Measurements from ENCODE around the gene DDX6.

DDX6 gene

DNA sequence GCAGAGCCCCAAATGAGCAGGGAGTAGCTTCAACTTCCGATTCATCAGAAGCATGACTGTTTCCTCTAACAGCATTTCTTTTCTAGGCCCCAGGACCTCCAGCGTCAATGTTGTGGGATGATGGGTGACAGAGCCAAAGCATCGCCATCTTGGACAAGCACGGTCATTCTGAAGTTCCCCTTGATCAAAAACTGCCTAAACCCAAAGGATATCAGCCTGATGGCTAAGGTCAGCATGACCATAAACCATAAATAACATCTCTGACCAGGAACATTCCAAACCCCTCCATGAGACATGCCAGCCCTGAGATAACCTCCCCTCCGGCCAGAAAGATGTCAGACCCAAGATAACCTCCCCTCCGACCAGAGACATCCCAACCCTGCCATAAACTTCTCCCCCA is 82.7 kb downstream of the DDX6 start:
- no peak for TF ChIP-seq ZNF274 (IDR thresholded peaks at IDR 0.05; ENCODE audit: low read depth, low read length)
- H3K4me3 ChIP-seq (ENCODE audit: low read length), result no peak overlapping the region

DNA sequence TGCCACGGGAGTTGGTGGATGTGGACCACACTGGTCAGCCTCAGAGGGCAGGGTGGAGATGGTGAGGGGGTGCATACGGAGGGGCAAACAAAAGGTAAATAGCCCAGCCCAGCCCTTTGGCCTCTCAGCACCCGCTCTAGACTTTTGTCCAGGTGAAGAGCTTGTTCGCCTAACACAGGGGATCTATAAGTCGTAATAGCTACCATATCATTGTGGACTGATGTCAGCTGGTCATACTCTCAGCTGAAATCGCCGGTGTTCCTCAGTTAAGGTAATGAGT is 84.5 kb downstream of the DDX6 start:
- no peak overlapping the region for H3K4me3 ChIP-seq (ENCODE audit: low read length)
- TF ChIP-seq ZNF274 (IDR thresholded peaks at IDR 0.05; ENCODE audit: low read depth, low read length), result no peak

DNA sequence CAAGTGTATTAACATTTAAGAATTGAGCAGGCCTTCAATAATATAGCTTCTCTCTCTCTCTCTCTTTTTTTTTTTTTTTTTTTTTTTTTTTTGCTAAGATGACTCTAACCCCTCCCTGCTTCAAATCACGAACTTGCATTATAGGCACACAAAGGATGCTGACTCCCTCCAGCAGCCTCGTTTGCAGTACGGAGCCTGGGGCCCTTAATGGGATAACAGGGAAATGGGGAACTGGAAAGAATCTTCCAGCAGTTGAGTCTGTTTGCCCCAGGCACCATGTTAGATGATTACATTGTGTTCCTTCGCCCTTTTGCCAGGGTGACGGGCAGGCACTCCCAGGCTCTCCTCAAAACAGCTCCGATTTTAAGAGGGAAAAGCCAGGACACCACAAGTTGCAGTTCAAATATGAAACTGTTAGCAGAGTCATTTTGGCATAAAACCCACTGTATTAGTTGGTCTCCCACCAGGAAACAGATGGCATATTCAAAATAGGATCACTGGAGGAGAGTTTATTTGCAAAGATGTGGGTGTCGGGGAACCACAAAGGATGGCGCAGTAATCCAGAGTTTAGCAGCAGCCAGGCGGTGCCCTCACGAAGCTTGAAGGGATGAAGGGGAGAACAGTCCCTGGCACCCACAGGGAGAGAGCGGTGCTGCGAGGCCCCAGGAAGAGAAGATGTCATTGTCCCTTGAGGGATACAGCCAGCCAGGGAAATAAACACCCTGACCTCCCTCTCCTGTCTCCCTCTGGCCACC is 85.0 kb downstream of the DDX6 start:
- TF ChIP-seq ZNF274 (IDR thresholded peaks at IDR 0.05; ENCODE audit: low read depth, low read length), result no peak

DNA sequence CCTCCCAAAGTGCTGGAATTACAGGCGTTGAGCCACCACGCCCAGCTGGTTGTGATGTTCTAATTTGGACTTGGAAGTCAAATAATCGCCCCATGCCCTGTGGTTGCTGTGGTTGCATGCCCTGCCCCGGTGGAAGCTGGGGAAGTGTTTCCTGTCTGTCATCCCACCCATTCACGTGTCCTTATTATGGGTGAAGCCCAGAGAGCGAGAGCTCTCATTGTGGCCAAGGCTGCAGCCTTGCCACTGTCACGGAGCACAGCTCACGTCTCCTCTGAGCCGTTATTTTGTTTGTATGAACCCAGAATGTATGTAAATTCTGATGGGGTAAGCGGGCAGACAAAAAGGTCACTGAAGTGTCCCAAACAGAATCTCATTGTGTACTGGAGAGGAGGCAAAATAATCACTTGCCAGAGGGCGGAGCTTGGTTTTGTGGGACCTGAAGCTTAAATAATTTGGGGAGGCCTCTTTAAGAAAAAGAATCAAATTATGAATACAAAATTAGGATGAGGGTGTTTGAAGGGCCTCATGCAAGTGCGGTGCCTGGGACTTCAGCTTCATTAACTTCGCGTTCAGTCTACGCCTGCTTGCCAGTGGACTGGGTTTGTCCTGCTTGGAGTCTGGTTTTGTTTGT is 85.7 kb downstream of the DDX6 start:
- no peak for TF ChIP-seq ZNF274 (IDR thresholded peaks at IDR 0.05; ENCODE audit: low read depth, low read length)
- no peak overlapping the region for H3K4me3 ChIP-seq (ENCODE audit: low read length)

More for the DNA sequence above, 85.0 kb downstream of the DDX6 start:
- H3K4me3 ChIP-seq (ENCODE audit: low read length), result no peak overlapping the region

DNA sequence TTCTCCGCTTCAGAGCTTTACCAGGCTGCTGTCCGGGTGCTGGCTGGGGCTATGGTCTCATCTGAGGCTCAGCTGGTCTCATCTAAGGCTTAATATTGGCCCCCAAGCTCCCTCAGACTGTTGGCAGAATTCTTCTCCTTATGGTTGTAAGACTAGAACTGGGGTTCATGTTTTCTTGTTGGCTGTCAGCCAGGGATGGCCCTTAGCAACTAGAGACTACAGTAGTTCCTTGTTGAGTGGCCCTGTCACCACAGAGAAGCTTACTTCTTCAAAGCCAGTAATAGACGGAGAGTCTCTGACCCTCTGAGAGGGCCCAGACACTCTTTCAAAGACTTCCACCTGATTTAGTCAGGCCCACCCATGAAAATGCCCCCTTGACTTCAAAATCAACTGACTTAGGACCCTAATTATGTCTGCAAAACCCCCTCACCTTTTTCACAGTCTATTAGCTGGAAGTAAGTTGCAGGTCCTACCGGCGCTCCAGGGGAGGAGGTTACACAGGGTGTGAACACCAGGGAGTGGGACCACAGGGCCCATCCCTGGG is 87.3 kb downstream of the DDX6 start:
- no peak overlapping the region for H3K4me3 ChIP-seq (ENCODE audit: low read length)
- no peak for TF ChIP-seq ZNF274 (IDR thresholded peaks at IDR 0.05; ENCODE audit: low read depth, low read length)

DNA sequence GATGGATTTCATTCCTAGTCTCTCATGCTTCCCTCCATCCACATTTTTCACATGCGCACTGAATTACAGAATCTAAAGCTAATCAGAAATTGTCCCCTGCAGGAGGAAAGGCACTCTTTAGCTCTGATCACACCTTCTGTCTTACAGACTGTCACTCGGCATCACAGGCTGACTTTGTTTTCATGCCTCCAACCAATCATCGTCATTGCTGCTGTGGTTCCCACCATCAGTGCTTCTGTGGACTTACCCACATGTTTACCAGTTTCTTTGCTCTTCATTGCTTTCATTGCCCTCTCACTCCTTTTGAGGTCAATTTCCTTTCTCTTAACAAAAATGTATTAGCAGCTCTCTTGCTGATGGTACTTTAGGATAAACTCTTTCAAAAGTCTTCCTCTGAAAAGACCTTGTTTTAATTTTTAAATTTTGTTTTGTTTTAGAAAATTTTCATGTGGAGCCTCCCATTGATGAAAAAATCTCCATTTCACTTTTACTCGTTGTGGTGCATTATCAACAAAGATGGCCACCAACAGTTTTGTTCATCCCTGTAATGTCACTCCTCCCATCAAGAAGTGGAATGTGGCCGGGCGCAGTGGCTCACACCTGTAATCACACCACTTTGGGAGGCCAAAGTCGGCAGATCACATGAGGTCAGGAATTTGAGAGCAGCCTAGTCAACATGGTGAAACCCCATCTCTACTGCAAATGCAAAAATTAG is 91.3 kb downstream of the DDX6 start:
- TF ChIP-seq ZNF274 (IDR thresholded peaks at IDR 0.05; ENCODE audit: low read depth, low read length), result no peak
- H3K4me3 ChIP-seq (ENCODE audit: low read length), result no peak overlapping the region
